Body of pancreas (tissue), 4 donors: ENCODE data around the gene MPZL1.

Experiments
- CTCF ChIP-seq, 7 experiments: fragments of 450-650 bp in 4 of 7; fragments of 200-600 bp in 3 of 7; sonication (generic) in 3 of 7; IDR thresholded peaks; one replicate each; pipeline ENCODE4 v1.5.1; 2016 to 2019; ENCODE audit warnings: antibody characterized with exemption in 7 of 7
- POLR2A ChIP-seq, 3 donors: fragments of 450-650 bp; IDR thresholded peaks; one replicate each; pipeline ENCODE4 v1.6.1; 2016; ENCODE audit warnings: antibody characterized with exemption in 3 of 3, mild to moderate bottlenecking in 2 of 3

GRCh38 chr1:167705250-167705649 lies 16.5 kb upstream of the MPZL1 start:
- TF ChIP-seq CTCF (IDR thresholded peaks at IDR 0.05) (no peak), POLR2A (IDR thresholded peaks at IDR 0.05) (no peak)
